ENCODE measurements around the gene LSAMP. TPM values are rescaled to one million over a fixed set of nuclear protein-coding genes. Genes with fewer than 3 reads are reported as not detected.
A peak's percentile ranks its signal among the peaks of the same experiment; 100 is the strongest.

Gene LSAMP
- total and polyA plus RNA-seq, 2 experiments from 2014 or later, result 2.0 to 2.9 TPM

DNA sequence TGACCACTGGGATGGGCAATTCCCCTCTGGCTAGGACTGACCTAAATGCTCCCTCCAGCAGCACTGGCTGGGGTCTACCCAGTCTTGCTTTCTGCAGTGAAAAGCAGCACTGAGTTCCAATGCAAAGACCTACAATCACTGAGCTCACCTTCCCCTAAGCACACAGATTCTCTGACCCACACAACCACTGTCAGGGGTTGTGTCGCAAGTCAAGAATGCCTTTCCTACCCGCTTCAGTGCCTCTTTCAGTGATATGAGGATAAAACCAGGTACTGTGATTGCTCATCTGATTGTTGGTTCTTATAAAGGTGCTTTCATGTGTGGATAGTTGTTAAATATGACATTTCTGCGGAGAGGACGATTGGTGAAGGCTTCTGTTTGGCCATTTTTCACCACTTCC is 476.4 kb downstream of the LSAMP start:
- Histone ChIP-seq H3K4me1 (ENCODE audit: insufficient read depth) (no peaks in the 10 kb centered on the region), H3K4me3 (no peak overlapping the region), H3F3A (replicated peaks; ENCODE audit: low read depth) (no peaks in the 10 kb centered on the region), H3K27me3 (ENCODE audit: insufficient read depth) (no peaks in the 10 kb centered on the region), H3K79me2 (replicated peaks; ENCODE audit: insufficient read depth) (no peaks in the 10 kb centered on the region), H3K4me2 (no peak overlapping the region), H3K9me2 (ENCODE audit: insufficient read depth) (no peaks in the 10 kb centered on the region), H2AFZ (no peak overlapping the region), H3K27ac (ENCODE audit: low read depth) (no peak overlapping the region), H4K20me1 (replicated peaks; ENCODE audit: insufficient read depth) (no peaks in the 10 kb centered on the region), H3K36me3 (ENCODE audit: insufficient read depth) (no peaks in the 10 kb centered on the region)
- Mint-ChIP-seq H3K4me1 (no peaks in the 10 kb centered on the region), H3K27ac (no peak overlapping the region), H3K27me3 (ENCODE audit: insufficient read depth, low read depth, poor library complexity) (no peaks in the 10 kb centered on the region), H3K36me3 (ENCODE audit: low read depth) (no peaks in the 10 kb centered on the region; the same call in 2 of the 3 replicates), H3K4me3 (no peak overlapping the region), H3K9me3 (peaks cover 6% of the 10 kb centered on the region)
- TF ChIP-seq CREB1 (CRISPR knock-in tag; IDR thresholded peaks at IDR 0.05; ENCODE audit: low read depth) (no peak), STAT1 (IDR thresholded peaks at IDR 0.05; ENCODE audit: unreplicated experiment) (no peak)
- ATAC-seq (no peak), DNase-seq (ENCODE audit: low spot score) (no peak)

- H3K36me3 ChIP-seq (ENCODE audit: insufficient read depth), result no peaks in the 10 kb centered on the region
- no peak overlapping the region for H3K4me3 ChIP-seq
- Mint-ChIP-seq H3K36me3 (ENCODE audit: low read depth) (no peaks in the 10 kb centered on the region), H3K9me3 (no peaks in the 10 kb centered on the region), H3K4me1 (peaks cover 2% of the 10 kb centered on the region; the same call in 1 of the 3 replicates), H3K27me3 (ENCODE audit: insufficient read depth, low read depth, poor library complexity) (peaks cover 1% of the 10 kb centered on the region), H3K4me3 (no peak overlapping the region), H3K27ac (no peak overlapping the region)
- H3K79me2 ChIP-seq (replicated peaks; ENCODE audit: insufficient read depth), result no peaks in the 10 kb centered on the region
- H2AFZ ChIP-seq, result 0 out of 2 replicates have a peak overlapping the region, but pooled peaks have one; percentile 20
- H3K27ac ChIP-seq (ENCODE audit: low read depth), result no peak overlapping the region
- no peaks in the 10 kb centered on the region for H3K4me1 ChIP-seq (ENCODE audit: insufficient read depth)
- H3F3A ChIP-seq (replicated peaks; ENCODE audit: low read depth), result no peaks in the 10 kb centered on the region
- H3K4me2 ChIP-seq, result no peak overlapping the region
- no peaks in the 10 kb centered on the region for H4K20me1 ChIP-seq (replicated peaks; ENCODE audit: insufficient read depth)
- TF ChIP-seq STAT1 (IDR thresholded peaks at IDR 0.05; ENCODE audit: unreplicated experiment), result no peak
- no peak for ATAC-seq
- no peak for DNase-seq (ENCODE audit: low spot score)
- 0 out of 2 replicates have a peak, but pooled peaks cover 6% of the 10 kb centered on the region for H3K9me2 ChIP-seq (ENCODE audit: insufficient read depth)
- no peaks in the 10 kb centered on the region for H3K27me3 ChIP-seq (ENCODE audit: insufficient read depth)
Measured at GRCh38 chr3:115961380-115961779, 483.9 kb downstream of the LSAMP start.

DNA sequence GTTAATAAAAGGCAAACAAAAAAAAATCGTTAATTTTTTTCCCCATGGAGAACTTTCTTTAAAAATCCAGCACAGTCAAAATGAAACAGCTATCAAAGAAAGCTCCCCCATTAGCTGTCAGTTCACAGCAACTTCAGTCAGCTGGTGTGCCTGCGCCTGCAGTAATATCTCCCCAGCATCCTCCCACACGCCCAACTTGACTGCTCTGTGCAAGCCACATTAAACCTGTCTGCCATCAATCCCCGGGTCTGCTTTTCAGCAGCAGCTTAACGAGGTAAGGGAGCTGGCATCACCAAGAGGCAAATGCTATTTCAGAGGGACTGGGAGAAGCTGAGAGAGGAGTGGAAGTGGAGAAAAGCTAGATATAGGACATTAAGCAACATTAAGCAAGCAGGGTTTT is 484.5 kb downstream of the LSAMP start:
- H3K36me3 Mint-ChIP-seq (ENCODE audit: low read depth), result no peaks in the 10 kb centered on the region
- Histone ChIP-seq H3K9me2 (ENCODE audit: insufficient read depth) (0 out of 2 replicates have a peak, but pooled peaks cover 6% of the 10 kb centered on the region), H3K79me2 (replicated peaks; ENCODE audit: insufficient read depth) (no peaks in the 10 kb centered on the region), H3K4me1 (ENCODE audit: insufficient read depth) (no peaks in the 10 kb centered on the region), H3K36me3 (ENCODE audit: insufficient read depth) (no peaks in the 10 kb centered on the region), H3K27ac (ENCODE audit: low read depth) (no peak overlapping the region), H3K27me3 (ENCODE audit: insufficient read depth) (no peaks in the 10 kb centered on the region), H2AFZ (0 out of 2 replicates have a peak overlapping the region, but pooled peaks have one; percentile 20), H3K4me3 (no peak overlapping the region), H4K20me1 (replicated peaks; ENCODE audit: insufficient read depth) (no peaks in the 10 kb centered on the region), H3K4me2 (no peak overlapping the region), H3F3A (replicated peaks; ENCODE audit: low read depth) (no peaks in the 10 kb centered on the region)
- H3K9me3 Mint-ChIP-seq, result no peaks in the 10 kb centered on the region
- no peak overlapping the region for H3K27ac Mint-ChIP-seq
- peaks cover 2% of the 10 kb centered on the region; the same call in 1 of the 3 replicates for H3K4me1 Mint-ChIP-seq
- DNase-seq (ENCODE audit: low spot score) (no peak), ATAC-seq (no peak)
- H3K27me3 Mint-ChIP-seq (ENCODE audit: insufficient read depth, low read depth, poor library complexity), result peaks cover 1% of the 10 kb centered on the region
- TF ChIP-seq POLR2AphosphoS5 (IDR thresholded peaks at IDR 0.05; ENCODE audit: low read depth) (no peak), ZNF114 (CRISPR knock-in tag; IDR thresholded peaks at IDR 0.05) (no peak)
- TF ChIP-seq, protein P1, sequence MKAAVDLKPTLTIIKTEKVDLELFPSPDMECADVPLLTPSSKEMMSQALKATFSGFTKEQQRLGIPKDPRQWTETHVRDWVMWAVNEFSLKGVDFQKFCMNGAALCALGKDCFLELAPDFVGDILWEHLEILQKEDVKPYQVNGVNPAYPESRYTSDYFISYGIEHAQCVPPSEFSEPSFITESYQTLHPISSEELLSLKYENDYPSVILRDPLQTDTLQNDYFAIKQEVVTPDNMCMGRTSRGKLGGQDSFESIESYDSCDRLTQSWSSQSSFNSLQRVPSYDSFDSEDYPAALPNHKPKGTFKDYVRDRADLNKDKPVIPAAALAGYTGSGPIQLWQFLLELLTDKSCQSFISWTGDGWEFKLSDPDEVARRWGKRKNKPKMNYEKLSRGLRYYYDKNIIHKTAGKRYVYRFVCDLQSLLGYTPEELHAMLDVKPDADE (IDR thresholded peaks at IDR 0.05), result no peak
- no peak overlapping the region for H3K4me3 Mint-ChIP-seq
